OCI-LY3 (cell line): Measurements from ENCODE around the gene CCNG2.

Experiments used
- H2AFZ ChIP-seq: fragments of 200-600, 300-600 bp; shearing (Covaris generic); 2 replicates; pipeline ENCODE4 v1.6.0; 2014; ENCODE audit warnings: antibody characterized with exemption, low read depth, low read length
- H3K27ac ChIP-seq: fragments of 200-600, 300-600 bp; sonication (generic); 2 replicates; pipeline ENCODE4 v1.5.1; 2014; ENCODE audit warnings: mild to moderate bottlenecking, low read length, moderate library complexity, mixed read lengths
- H3K27me3 ChIP-seq: fragments of 200-600, 300-600 bp; sonication (generic); 2 replicates; pipeline ENCODE4 v1.6.1; 2014; ENCODE audit warnings: low read depth, low read length, mixed read lengths
- H3K36me3 ChIP-seq: fragments of 200-600, 300-600 bp; sonication (generic); replicated peaks from 2 replicates; pipeline ENCODE3; 2014; ENCODE audit warnings: low read depth, low read length, mixed read lengths
- H3K4me1 ChIP-seq: fragments of 300-600, 200-600 bp; sonication (generic); 2 replicates; pipeline ENCODE4 v1.6.1; 2014; ENCODE audit warnings: low read length, mixed read lengths
- H3K4me2 ChIP-seq: fragments of 200-600, 300-600 bp; sonication (generic); 2 replicates; pipeline ENCODE4 v1.6.1; 2014; ENCODE audit warnings: low read length, mixed read lengths
- H3K4me3 ChIP-seq: fragments of 300-600, 200-600 bp; sonication (generic); 2 replicates; pipeline ENCODE4 v1.5.1; 2014; ENCODE audit warnings: antibody characterized with exemption, mild to moderate bottlenecking, low read length, moderate library complexity
- H3K79me2 ChIP-seq: fragments of 300-600, 200-600 bp; shearing (Covaris generic); 2 replicates; pipeline ENCODE4 v1.6.1; 2014; ENCODE audit warnings: mild to moderate bottlenecking, low read length, mixed read lengths
- H3K9ac ChIP-seq: fragments of 300-600, 200-600 bp; shearing (Covaris generic); 2 replicates; pipeline ENCODE4 v1.6.0; 2014; ENCODE audit warnings: mild to moderate bottlenecking, low read length, moderate library complexity
- H3K9me3 ChIP-seq: fragments of 200-600, 300-600 bp; shearing (Covaris generic); 2 replicates; pipeline ENCODE4 v1.6.1; 2014; ENCODE audit warnings: low read length, mixed read lengths; ENCODE audit not compliant: insufficient read depth
- H4K20me1 ChIP-seq: fragments of 200-600, 300-600 bp; sonication (generic); 2 replicates; pipeline ENCODE4 v1.6.1; 2016; ENCODE audit warnings: low read length, mixed read lengths; ENCODE audit not compliant: insufficient read depth
- EZH2phosphoT487 ChIP-seq: fragments of 200-600 bp; shearing (Covaris generic); IDR thresholded peaks from 2 replicates; pipeline ENCODE4 v1.6.1; 2018; ENCODE audit warnings: antibody characterized with exemption, mixed run types, low read depth
- TF ChIP-seq, protein P1 (sequence below): fragments of 200-600, 300-600 bp; sonication (generic); IDR thresholded peaks from 2 replicates; pipeline ENCODE4 v1.5.1; 2014; ENCODE audit warnings: antibody characterized with exemption, low read length, low read depth

Gene CCNG2

DNA sequence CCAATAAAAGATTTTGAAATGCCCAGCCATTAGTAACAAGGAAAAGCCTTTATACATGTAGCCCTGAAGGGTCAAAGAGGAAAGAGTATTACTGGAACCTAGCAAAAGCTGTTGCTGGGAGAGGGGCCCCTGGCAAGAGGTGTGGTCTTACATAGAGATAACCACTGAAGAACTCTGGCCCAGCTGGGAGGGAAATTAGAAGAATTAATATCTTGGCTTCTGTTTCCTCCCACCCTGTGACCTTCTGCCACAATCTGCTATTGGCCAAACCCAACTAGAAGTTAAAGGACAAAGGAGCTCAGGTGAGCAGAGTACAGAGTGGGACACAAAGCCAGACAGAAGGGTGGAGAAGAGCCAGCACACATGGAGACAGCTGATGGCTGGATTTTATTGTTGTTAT lies 39.3 kb upstream of the CCNG2 start:
- no peak overlapping the region for H3K4me3 ChIP-seq
- no peaks in the 10 kb centered on the region for H4K20me1 ChIP-seq
- no peak overlapping the region for H3K9ac ChIP-seq
- H3K4me2 ChIP-seq = no peak overlapping the region
- H3K79me2 ChIP-seq = no peaks in the 10 kb centered on the region
- H3K9me3 ChIP-seq = no peaks in the 10 kb centered on the region
- H3K27ac ChIP-seq = no peak overlapping the region
- no peak overlapping the region for H2AFZ ChIP-seq
- H3K4me1 ChIP-seq = peaks cover 12% of the 10 kb centered on the region
- H3K36me3 ChIP-seq = no peaks in the 10 kb centered on the region
- no peaks in the 10 kb centered on the region for H3K27me3 ChIP-seq
- no peak for TF ChIP-seq EZH2phosphoT487
- TF ChIP-seq, protein P1, sequence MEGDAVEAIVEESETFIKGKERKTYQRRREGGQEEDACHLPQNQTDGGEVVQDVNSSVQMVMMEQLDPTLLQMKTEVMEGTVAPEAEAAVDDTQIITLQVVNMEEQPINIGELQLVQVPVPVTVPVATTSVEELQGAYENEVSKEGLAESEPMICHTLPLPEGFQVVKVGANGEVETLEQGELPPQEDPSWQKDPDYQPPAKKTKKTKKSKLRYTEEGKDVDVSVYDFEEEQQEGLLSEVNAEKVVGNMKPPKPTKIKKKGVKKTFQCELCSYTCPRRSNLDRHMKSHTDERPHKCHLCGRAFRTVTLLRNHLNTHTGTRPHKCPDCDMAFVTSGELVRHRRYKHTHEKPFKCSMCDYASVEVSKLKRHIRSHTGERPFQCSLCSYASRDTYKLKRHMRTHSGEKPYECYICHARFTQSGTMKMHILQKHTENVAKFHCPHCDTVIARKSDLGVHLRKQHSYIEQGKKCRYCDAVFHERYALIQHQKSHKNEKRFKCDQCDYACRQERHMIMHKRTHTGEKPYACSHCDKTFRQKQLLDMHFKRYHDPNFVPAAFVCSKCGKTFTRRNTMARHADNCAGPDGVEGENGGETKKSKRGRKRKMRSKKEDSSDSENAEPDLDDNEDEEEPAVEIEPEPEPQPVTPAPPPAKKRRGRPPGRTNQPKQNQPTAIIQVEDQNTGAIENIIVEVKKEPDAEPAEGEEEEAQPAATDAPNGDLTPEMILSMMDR = no peak

DNA sequence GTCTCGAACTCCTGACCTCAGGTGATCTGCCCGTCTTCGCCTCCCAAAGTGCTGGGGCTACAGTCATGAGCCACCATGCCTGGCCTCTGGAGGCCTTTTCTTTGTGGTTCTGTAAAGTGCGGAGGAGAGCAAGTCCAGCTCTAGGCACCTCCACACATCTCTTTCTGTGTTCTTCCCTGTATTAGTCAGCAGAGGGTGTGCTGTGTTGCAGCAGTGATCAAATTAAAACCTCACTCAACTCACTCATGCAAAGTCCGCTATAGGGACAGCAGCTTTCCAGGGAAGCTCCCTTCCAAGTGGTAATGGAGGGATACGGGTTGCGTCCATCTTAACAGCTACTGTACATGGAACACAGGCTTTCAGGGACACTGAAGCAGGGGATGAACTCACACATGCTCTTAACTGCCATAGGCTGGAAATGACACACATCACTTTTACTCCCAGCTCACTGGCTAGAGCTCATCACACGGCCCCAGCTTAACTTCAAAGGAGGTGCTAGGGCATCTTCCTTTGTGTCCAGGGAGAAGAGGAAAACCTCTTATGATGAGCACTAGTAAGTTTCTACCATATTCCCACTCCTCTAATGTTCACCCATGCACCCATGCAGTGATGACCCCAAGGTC lies 36.0 kb upstream of the CCNG2 start:
- Histone ChIP-seq H2AFZ (0 out of 2 replicates have a peak overlapping the region, but pooled peaks have one; percentile 25), H3K79me2 (no peaks in the 10 kb centered on the region), H4K20me1 (no peaks in the 10 kb centered on the region), H3K27me3 (no peaks in the 10 kb centered on the region), H3K4me2 (peak overlapping the region; percentile 64), H3K4me3 (peak overlapping the region; percentile 49), H3K36me3 (no peaks in the 10 kb centered on the region), H3K9ac (no peak overlapping the region), H3K9me3 (no peaks in the 10 kb centered on the region), H3K27ac (no peak overlapping the region), H3K4me1 (peaks cover 44% of the 10 kb centered on the region)
- TF ChIP-seq, protein P1 = peak; percentile 64
- no peak for TF ChIP-seq EZH2phosphoT487

DNA sequence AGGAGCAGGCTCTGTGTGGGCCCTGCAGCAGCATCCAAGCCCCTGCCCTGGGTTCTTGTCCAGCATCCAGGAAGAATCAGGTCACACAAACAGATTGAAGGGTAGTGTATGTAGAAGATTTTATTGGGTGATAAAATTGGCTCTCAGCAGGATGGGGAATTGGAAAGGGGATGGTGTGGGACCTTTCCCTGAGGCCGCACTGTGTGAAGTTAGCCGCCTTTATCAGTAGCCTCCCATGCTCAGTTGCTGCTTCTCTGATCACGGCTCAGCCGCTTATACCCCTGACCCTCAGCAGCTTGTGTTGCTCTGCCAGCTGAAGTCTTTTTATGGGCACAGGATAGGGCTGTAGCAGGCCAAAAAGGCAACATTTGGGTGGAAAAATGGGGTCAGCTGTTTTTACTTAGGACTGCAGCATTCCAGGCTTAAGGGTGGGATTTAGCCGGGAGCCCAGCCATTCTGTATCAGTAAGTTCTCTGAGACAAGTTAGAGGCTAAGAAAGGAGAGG lies 35.2 kb upstream of the CCNG2 start:
- no peaks in the 10 kb centered on the region for H3K36me3 ChIP-seq

DNA sequence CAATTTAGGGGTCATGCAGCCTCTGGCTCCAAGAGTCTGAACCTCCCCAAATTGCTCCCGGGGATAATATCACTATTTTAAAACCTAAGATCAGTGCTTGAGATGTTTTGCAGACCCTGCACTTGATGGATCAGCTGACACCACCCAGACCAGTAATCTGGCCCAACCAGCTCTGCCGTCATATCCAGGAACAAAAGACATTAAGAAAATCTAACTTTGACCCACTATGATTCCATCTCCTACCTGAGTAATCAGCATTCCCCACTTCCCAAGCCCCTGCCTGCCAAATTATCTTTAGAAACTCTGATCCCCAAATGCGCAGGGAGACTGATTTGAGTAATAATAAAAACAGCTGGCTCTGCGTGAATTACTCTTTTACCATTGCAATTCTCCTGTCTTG lies 34.4 kb upstream of the CCNG2 start:
- peaks cover 61% of the 10 kb centered on the region for H3K4me1 ChIP-seq
- no peak overlapping the region for H3K4me3 ChIP-seq
- no peaks in the 10 kb centered on the region for H3K79me2 ChIP-seq
- no peaks in the 10 kb centered on the region for H3K9me3 ChIP-seq
- TF ChIP-seq, protein P1 = no peak
- TF ChIP-seq EZH2phosphoT487 = no peak
- no peaks in the 10 kb centered on the region for H4K20me1 ChIP-seq
- no peak overlapping the region for H3K9ac ChIP-seq
- H3K4me2 ChIP-seq = peak overlapping the region; percentile 62; the same call in 1 of the 2 replicates
- no peak overlapping the region for H2AFZ ChIP-seq
- H3K27ac ChIP-seq = no peak overlapping the region
- no peaks in the 10 kb centered on the region for H3K27me3 ChIP-seq
- no peaks in the 10 kb centered on the region for H3K36me3 ChIP-seq

More for the DNA sequence above, 35.2 kb upstream of the CCNG2 start:
- Histone ChIP-seq H3K4me3 (no peak overlapping the region), H3K27ac (no peak overlapping the region), H3K4me2 (no peak overlapping the region), H4K20me1 (no peaks in the 10 kb centered on the region), H3K27me3 (no peaks in the 10 kb centered on the region), H3K9me3 (no peaks in the 10 kb centered on the region), H3K9ac (no peak overlapping the region), H2AFZ (no peak overlapping the region), H3K79me2 (no peaks in the 10 kb centered on the region), H3K4me1 (peaks cover 52% of the 10 kb centered on the region)
- TF ChIP-seq, protein P1 = no peak
- TF ChIP-seq EZH2phosphoT487 = no peak
